ENCODE measurements around the gene KIF20B. TPM values are rescaled to one million over a fixed set of nuclear protein-coding genes. Genes with fewer than 3 reads are reported as not detected.

The KIF20B gene
- total and polyA plus RNA-seq, 4 donors, result 1.1 to 10.2 (median 3.4) TPM

DNA sequence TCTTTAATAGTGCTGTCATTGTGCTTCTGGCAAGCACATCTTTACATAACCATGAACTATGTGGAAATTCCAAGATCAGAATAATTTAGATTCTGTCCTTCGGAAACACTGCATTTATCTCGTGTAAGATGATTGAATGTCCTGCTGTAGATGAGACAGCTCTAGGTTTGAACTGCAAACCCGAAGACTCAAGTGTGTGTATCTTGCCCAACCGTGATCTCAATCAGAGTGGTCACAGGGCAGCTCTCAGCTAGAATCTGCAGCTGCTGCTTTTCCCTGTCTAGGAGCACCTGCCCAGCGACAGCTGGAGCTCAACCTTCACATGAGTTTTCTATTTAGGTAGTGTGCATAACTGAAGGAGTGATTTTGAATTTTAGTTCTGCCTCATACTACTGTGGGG, 17.5 kb upstream of the KIF20B start:
- Histone ChIP-seq H3K9me3 (ENCODE audit: control insufficient read depth in 4 of 4, insufficient read depth in 3 of 4, low read length in 3 of 4) (no peaks in the 10 kb centered on the region), H3K27ac (ENCODE audit: low read depth in 1 of 2, low read length in 1 of 2) (no peak overlapping the region), H3K27me3 (ENCODE audit: control insufficient read depth in 3 of 3, insufficient read depth in 3 of 3, low read length in 2 of 3) (no peaks in the 10 kb centered on the region), H3K4me3 (no peak overlapping the region), H3K4me1 (ENCODE audit: control insufficient read depth in 5 of 5, insufficient read depth in 5 of 5, low read length in 5 of 5) (no peaks in the 10 kb centered on the region), H3K9ac (ENCODE audit: insufficient read depth in 1 of 2, low read length in 2 of 2) (no peak overlapping the region), H3K36me3 (ENCODE audit: control insufficient read depth in 4 of 4, insufficient read depth in 4 of 4, low read length in 4 of 4) (no peaks in the 10 kb centered on the region)
- 63 to 85% methylated on average over 5 of the region's 5 CpGs for whole genome bisulfite sequencing, 2 donors
- ATAC-seq (ENCODE audit: insufficient read depth, low FRiP score) (no peak), DNase-seq (no peak)
- TF ChIP-seq, protein P1, sequence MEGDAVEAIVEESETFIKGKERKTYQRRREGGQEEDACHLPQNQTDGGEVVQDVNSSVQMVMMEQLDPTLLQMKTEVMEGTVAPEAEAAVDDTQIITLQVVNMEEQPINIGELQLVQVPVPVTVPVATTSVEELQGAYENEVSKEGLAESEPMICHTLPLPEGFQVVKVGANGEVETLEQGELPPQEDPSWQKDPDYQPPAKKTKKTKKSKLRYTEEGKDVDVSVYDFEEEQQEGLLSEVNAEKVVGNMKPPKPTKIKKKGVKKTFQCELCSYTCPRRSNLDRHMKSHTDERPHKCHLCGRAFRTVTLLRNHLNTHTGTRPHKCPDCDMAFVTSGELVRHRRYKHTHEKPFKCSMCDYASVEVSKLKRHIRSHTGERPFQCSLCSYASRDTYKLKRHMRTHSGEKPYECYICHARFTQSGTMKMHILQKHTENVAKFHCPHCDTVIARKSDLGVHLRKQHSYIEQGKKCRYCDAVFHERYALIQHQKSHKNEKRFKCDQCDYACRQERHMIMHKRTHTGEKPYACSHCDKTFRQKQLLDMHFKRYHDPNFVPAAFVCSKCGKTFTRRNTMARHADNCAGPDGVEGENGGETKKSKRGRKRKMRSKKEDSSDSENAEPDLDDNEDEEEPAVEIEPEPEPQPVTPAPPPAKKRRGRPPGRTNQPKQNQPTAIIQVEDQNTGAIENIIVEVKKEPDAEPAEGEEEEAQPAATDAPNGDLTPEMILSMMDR (IDR thresholded peaks at IDR 0.05; ENCODE audit: control extremely low read depth, extremely low read depth), result no peak

DNA sequence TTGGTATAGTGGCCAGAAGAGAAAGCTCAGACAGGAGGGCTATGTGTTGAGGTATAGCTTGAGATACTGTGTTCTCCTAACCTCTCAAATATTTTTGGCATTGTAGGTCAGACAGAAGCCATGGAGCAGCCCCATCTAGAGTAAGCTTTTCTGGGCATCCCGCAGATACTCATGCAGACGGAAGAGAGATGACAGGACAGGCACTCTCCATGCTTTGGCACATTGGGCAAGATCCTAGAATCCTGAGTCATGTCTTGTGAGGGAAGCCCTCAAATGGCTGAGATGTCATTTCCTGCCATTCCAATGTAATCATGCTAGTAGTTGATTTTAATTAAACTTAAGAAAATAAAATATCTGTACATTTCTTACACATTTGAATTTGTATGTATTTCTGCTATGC, 16.8 kb upstream of the KIF20B start:
- ATAC-seq (ENCODE audit: insufficient read depth, low FRiP score) (no peak), DNase-seq (no peak)
- no peaks in the 10 kb centered on the region for H3K9me3 ChIP-seq (ENCODE audit: control insufficient read depth in 4 of 4, insufficient read depth in 3 of 4, low read length in 3 of 4)
- H3K4me1 ChIP-seq (ENCODE audit: control insufficient read depth in 5 of 5, insufficient read depth in 5 of 5, low read length in 5 of 5), result no peaks in the 10 kb centered on the region
- 55 to 77% methylated on average over 2 of the region's 2 CpGs for WGBS, 2 donors
- TF ChIP-seq, protein P1 (IDR thresholded peaks at IDR 0.05; ENCODE audit: control extremely low read depth, extremely low read depth), result no peak
- no peaks in the 10 kb centered on the region for H3K36me3 ChIP-seq (ENCODE audit: control insufficient read depth in 4 of 4, insufficient read depth in 4 of 4, low read length in 4 of 4)
- no peak overlapping the region for H3K9ac ChIP-seq (ENCODE audit: insufficient read depth in 1 of 2, low read length in 2 of 2)
- no peak overlapping the region for H3K4me3 ChIP-seq
- H3K27ac ChIP-seq (ENCODE audit: low read depth in 1 of 2, low read length in 1 of 2), result no peak overlapping the region
- H3K27me3 ChIP-seq (ENCODE audit: control insufficient read depth in 3 of 3, insufficient read depth in 3 of 3, low read length in 2 of 3), result no peaks in the 10 kb centered on the region

DNA sequence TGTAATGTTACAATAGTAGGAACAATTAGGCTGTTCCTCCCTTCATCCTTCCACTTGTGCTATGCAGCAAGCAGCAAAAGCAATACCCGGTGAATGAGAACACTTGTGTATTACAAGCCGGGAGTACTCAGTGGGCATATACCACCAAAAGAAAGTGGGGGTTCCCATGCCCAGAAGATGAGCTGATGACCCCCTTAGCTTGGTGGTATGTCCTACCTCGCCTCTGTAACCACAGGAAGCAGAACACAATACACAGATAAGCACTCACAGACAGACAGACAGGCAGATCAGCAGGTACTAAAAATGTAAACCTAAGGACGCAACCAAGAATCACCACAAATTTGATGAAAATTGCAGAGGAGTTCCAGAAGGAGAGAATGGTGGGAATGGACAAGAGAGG, 15.5 kb upstream of the KIF20B start:
- H3K4me1 ChIP-seq (ENCODE audit: control insufficient read depth in 5 of 5, insufficient read depth in 5 of 5, low read length in 5 of 5), result no peaks in the 10 kb centered on the region
- WGBS, 2 donors, result 74 to 77% methylated on average over 4 of the region's 4 CpGs
- no peak overlapping the region for H3K4me3 ChIP-seq
- ATAC-seq (ENCODE audit: insufficient read depth, low FRiP score) (no peak), DNase-seq (no peak)
- TF ChIP-seq, protein P1 (IDR thresholded peaks at IDR 0.05; ENCODE audit: control extremely low read depth, extremely low read depth), result no peak
- no peaks in the 10 kb centered on the region for H3K9me3 ChIP-seq (ENCODE audit: control insufficient read depth in 4 of 4, insufficient read depth in 3 of 4, low read length in 3 of 4)
- no peak overlapping the region for H3K27ac ChIP-seq (ENCODE audit: low read depth in 1 of 2, low read length in 1 of 2)
- H3K9ac ChIP-seq (ENCODE audit: insufficient read depth in 1 of 2, low read length in 2 of 2), result no peak overlapping the region
- no peaks in the 10 kb centered on the region for H3K36me3 ChIP-seq (ENCODE audit: control insufficient read depth in 4 of 4, insufficient read depth in 4 of 4, low read length in 4 of 4)
- no peaks in the 10 kb centered on the region for H3K27me3 ChIP-seq (ENCODE audit: control insufficient read depth in 3 of 3, insufficient read depth in 3 of 3, low read length in 2 of 3)

DNA sequence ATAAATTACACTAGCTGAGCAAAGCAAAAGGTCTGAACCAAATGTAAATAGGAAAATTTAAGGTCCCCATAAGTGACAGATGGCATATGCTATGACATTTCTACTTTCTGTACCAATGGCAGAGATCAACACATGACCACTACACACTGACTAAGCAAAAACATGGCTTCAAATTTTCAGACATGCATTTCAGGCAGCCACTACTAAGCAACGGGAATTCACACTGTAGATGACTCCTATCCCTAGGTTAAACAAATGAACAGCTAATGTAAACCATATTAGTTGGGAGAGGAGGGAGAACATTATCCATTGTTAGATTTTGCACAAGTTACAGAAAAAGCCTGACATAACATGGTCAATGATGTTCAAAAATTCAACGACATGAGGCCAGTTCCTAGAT, 11.4 kb upstream of the KIF20B start:
- 49 to 74% methylated on average over 2 of the region's 2 CpGs for WGBS, 2 donors
- TF ChIP-seq, protein P1 (IDR thresholded peaks at IDR 0.05; ENCODE audit: control extremely low read depth, extremely low read depth), result no peak
- Histone ChIP-seq H3K4me1 (ENCODE audit: control insufficient read depth in 5 of 5, insufficient read depth in 5 of 5, low read length in 5 of 5) (no peaks in the 10 kb centered on the region), H3K27ac (ENCODE audit: low read depth in 1 of 2, low read length in 1 of 2) (no peak overlapping the region), H3K9me3 (ENCODE audit: control insufficient read depth in 4 of 4, insufficient read depth in 3 of 4, low read length in 3 of 4) (no peaks in the 10 kb centered on the region), H3K27me3 (ENCODE audit: control insufficient read depth in 3 of 3, insufficient read depth in 3 of 3, low read length in 2 of 3) (no peaks in the 10 kb centered on the region), H3K9ac (ENCODE audit: insufficient read depth in 1 of 2, low read length in 2 of 2) (no peak overlapping the region), H3K4me3 (no peak overlapping the region), H3K36me3 (ENCODE audit: control insufficient read depth in 4 of 4, insufficient read depth in 4 of 4, low read length in 4 of 4) (no peaks in the 10 kb centered on the region)
- ATAC-seq (ENCODE audit: insufficient read depth, low FRiP score) (no peak), DNase-seq (no peak)

Measured in lung (tissue), 12 donors.